ENCODE measurements around the gene EYA2.

EYA2 gene

GRCh38 chr20:47062226-47062890 is 167.7 kb downstream of the EYA2 start:
- no peak for TF ChIP-seq CTCF (IDR thresholded peaks at IDR 0.05)

- TF ChIP-seq CTCF (IDR thresholded peaks at IDR 0.05) = no peak
Measured at GRCh38 chr20:47063407-47063806, 168.8 kb downstream of the EYA2 start.

- no peak for TF ChIP-seq CTCF (IDR thresholded peaks at IDR 0.05)
Measured at GRCh38 chr20:47063808-47064207, 169.2 kb downstream of the EYA2 start.

- no peak for TF ChIP-seq CTCF (IDR thresholded peaks at IDR 0.05)
Measured at GRCh38 chr20:47066484-47067270, 172.0 kb downstream of the EYA2 start.

- TF ChIP-seq CTCF (IDR thresholded peaks at IDR 0.05) = no peak
Measured at GRCh38 chr20:47067776-47068175, 173.1 kb downstream of the EYA2 start.

GRCh38 chr20:47070176-47070575 is 175.5 kb downstream of the EYA2 start:
- no peak for TF ChIP-seq CTCF (IDR thresholded peaks at IDR 0.05)

- TF ChIP-seq CTCF (IDR thresholded peaks at IDR 0.05) = no peak
Measured at GRCh38 chr20:47071646-47072185, 177.1 kb downstream of the EYA2 start.

Data from LNCAP (cell line).